ACHN (cell line): Measurements from ENCODE around the gene ARHGEF10L.

Experiments used
- DNase-seq: peaks from one replicate; pipeline ENCODE4 v3.0.0-alpha.2; 2015
- in situ Hi-C: cut with HindIII; loops from 2 replicates; pipeline ENCODE4 v1.10.0; 2017; ENCODE audit warnings: low sequenced_read_pairs, low pct_ligation_motif_present, low pct_unique_long_range_greater_than_20kb

The ARHGEF10L gene

DNA sequence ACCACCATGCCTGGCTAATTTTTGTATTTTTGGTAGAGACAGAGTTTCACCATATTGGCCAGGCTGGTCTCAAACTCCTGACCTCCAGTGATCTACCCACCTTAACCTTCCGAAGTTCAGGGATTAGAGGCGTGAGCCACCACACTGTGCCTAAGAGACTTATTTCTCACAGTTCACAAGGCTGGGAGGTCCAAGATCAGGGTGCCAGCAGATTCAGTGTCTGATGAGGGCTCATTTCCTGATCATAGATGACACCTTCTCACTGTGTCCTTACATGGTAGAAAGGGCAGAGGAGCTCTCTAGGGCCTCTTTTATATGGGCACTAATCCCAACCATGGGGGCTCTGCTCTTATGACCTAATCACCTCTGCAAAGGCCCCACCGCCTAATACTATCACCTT lies 58.8 kb downstream of the ARHGEF10L start:
- in situ Hi-C loops = no loop called here
- DNase-seq = no peak

DNA sequence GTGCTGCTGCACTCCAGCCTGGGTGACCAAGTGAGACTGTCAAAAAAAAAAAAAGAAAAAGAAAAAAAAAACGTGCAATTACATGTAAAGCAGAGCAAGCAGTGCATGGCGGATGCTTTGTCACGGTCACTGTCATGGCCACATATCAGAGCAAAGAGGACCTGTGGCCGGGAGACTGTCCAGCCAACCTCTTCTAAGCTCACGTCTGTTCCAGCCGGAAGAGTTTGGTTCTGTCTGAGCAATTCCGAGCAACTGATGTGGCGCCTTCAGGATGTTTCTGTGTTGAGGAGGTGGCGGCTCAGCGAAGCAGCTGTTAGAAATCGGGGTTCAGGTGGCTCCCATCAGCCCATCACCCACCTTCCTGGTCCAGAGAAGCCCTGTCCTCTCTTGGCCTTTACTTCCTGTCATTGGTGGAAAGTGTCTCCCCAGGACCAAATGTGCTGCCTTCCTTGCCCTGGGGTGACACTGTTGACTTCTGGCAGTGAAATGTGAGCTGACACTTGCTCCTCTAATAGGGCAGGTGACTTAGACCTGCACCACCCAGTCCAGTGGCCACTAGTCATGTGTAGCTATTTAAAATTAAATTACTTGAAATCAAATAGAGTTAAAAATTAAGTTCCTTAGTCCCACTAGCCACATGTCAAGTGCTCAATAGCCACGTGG lies 59.9 kb downstream of the ARHGEF10L start:
- in situ Hi-C loops = no loop called here
- DNase-seq = no peak

DNA sequence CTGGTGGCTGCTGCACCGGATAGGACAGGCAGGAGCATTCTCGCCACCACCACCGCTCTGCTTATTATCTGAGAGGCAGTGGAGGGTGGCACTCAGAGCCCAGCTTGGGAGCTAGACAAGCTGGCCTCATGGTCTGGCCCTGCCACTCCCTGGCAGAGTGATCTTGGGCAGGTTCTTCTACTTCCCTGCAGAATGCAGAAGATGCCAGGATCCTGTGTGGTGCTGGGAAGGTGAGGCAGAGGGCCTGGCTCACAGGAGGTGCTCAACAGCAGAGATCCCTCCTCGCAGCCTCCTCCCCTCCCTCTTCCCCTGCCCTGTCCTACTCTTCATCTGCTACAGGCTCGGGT lies 60.4 kb downstream of the ARHGEF10L start:
- no peak for DNase-seq
- in situ Hi-C loops = no loop called here

DNA sequence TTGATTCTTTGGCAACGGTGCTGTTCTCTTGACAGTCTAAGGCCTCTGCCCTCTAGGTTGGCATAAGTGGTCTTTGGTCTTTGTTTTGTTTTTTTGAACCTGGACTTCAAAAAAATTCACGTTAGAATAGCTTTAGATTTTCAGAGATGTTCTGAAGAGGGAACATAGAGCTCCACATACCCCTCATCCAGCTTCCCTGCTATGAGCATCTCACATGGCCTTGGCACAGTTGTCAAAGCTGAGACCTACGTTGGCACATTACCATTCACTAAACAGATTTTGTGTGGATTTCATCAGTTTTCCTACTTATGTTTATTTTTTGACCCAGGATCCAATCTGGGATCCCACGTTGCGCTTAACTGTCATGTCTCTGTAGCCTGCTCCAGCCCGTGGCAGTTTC lies 60.8 kb downstream of the ARHGEF10L start:
- DNase-seq = no peak
- in situ Hi-C loops = no loop called here

DNA sequence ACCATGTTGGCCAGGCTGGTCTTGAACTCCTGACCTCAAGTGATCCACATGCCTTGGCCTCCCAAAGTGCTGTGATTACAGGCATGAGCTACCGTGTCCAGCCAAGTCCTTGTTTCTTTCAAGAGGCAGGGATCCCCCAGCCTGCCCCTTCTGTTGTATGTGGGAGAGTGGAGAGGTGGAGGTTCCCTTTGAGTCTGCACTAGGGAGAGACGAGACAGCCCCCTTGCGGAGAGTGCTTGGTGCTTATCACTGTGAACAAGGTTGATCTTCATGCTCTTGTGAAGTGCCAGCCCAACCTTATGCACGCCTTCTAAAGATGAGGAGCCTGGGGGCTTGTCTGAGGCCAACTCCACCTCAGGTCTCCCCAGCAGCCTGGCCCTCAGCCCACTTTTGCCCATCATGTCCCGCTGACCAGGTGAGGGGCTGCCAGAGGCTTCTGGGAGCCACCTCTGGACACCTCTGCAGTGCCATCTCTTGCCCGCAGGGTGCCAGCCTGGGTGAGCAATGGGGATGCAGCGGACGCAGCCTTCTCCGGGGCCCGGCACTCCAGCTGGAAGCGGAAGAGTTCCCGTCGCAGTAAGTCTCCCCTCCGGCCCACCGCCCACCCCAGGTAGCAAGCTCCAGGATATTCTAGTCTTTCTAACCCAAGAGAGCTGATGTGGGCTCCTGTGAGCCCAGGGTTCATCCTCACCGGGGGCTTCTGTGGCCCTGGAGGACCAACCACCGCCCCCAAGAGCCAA lies 62.3 kb downstream of the ARHGEF10L start:
- DNase-seq = no peak
- in situ Hi-C loops = no loop called here

DNA sequence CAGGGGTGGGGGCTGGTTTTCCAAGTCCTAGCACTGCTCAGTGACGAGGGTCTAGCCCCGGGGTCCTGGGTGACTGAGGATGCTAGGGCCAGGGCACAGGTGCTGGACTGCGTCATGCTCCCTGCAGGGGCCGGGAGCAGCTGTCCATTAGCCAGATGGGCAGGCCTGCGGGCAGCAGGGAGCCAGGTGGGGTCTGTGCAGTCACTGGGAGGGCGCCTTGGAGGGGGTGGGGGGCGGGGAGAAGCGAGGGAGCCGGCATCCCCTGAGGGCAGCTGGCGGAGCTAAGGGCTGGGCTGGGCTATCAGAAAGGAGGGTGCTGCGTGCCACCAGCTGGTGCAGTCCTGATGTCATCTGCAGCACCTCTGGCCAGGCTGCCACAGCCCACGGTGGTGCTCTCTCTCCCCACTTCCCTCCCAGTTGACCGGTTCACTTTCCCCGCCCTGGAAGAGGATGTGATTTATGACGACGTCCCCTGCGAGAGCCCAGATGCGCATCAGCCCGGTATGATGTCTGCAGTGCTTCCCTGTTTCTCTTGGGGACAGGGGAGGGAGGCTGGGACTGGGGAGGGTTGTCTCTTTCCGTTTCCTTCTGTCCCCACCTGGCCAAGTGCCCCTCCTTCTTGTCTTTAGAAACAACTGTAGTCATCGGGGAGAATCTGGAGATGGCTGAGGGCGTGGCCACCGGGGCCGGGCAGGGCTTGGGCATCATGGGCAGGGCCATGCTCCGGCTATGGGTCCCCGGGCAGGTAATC lies 63.8 kb downstream of the ARHGEF10L start:
- in situ Hi-C loops = no loop called here
- DNase-seq = no peak

DNA sequence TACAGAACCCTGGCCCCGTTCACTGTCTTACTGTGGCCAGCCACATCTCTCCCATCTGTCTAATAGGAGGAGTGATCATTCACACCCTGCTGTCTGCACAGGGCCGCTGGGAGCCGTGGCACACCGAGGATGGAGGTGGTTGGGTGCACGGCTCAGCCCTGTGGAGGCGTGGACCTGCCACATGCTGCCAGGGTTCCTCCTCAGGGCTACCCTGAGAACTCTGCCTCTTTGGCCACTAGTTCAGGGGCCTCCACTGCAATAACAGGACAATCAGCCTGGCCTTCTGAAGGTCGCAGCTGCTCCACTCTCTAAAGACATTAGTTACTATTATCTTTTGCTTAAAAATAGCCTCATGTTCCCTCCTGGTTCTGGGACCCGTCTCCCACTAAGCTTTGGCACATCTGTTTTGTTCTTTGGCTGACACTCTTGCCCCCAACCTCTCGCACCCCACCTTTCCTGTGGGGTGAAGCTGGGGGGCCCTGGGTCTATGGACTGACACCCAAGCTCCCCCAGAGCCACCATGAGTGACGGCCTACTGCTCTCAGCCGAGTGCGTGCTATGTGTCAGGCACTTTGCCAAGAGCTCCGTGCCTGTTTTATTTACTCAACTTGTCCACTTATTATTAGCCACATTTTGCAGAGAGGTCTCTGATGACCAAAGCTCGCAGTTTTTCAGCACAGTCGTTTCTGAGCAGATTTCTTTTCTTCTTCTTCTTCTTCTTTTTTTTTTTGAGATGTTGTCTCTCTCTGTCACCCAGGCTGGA lies 66.3 kb downstream of the ARHGEF10L start:
- in situ Hi-C loops = no loop called here

DNA sequence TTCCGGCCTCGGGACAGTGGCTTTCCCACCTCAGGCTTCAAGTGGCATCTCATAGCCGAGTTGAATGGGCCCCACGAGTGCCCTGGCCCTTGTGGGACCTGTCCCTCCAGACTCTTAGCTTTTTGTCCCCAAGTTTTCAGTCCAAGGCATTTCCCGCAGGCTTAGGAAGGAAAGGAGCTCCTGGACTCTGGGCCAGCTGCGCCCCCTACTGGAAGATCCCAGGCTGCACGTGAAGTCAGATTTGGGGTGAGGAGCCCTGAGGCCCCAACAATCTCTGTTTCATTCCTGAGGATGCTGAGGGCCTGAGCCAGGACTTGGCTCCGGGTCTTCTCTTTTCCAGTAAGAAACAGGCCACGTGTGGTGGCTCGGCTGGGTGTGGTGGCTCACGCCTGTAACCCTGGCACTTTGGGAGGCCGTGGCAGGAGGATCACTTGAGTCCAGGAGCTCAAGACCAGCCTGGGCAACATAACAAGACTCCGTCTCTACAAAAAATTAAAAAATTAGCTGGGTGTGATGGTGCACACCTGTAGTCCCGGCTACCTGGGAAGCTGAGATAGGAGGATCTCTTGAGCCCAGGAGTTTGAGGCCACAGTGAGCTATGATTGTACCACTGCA lies 67.4 kb downstream of the ARHGEF10L start:
- peak; percentile 66 for DNase-seq
- in situ Hi-C loops = no loop called here

More for the DNA sequence above, 66.3 kb downstream of the ARHGEF10L start:
- DNase-seq = no peak

DNA sequence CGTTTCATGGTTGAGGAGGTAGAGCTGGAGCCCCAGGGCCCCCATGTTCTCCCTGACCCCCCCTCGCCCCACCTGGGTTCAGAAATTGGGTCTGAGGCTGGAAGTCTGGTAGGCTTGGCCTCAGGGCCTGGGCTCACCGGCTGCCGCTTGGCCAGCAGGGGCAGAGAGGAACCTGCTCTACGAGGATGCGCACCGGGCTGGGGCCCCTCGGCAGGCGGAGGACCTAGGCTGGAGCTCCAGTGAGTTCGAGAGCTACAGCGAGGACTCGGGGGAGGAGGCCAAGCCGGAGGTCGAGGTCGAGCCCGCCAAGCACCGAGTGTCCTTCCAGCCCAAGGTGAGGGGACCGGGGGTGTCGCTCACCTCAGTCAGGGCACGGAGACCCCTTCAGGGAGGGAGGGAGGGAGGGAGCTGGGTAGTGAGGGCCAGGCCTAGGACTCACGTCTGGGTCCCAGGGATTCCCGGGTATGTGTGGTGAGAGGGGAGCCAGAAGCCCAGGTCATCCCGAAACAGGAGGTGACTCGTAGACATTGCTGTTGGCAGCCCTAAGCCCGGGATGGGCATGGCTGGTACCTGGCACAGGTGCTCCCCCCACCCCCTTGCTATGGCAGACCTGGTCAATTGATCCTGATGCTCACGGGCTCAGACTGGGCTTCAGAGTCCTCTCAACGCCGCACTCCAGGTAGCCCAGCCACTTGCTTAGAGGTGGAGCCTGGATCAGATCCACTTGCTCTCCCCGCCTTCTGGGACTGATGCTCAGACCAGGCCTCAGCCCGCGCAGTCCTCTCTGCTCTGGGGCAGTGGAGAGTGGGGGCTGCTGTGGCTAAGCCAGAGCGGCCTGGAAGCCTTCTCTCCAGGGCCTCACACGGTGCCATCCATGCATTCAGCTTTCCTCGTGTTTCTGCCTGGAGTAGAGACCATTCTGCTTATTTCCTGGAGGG lies 68.4 kb downstream of the ARHGEF10L start:
- no peak for DNase-seq
- in situ Hi-C loops = no loop called here

DNA sequence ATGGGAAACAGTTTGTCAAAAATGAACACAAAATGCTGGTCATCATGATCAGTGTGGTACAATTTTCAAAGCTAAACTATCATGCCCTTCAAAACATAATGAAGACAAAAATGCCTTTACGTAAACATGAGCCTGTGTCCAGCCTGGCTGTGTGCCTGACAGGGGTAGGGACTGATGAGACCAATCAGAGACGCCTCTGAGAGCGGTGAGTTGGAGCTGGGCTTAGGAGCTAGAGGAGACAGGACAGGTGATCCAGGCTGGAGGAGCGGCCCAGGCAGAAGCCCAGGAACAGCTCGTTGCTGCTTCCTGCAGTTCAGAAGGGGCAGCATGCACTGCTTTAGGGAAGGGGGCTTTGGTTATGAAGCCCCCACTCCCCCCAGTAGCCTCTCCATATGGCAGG lies 70.0 kb downstream of the ARHGEF10L start:
- no peak for DNase-seq
- in situ Hi-C loops = no loop called here

DNA sequence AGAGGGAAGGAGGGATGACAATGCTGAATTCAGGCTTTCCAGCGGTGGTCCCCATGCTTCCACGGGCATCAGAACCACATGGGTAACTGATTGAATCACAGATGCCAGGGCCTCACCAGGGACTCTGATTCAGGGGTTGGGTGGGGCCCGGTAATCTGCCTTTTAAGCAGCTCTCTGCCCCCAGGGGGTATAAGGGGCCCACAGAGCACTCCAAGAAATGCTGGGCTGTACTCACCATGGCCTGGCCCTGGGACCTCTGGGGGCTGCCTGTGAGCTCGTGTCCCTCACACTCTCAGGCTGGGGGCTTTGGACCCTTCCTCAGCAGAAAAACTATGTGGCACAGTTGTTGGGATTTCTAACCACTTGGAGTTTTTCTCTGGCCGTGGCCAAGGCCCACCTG lies 70.6 kb downstream of the ARHGEF10L start:
- in situ Hi-C loops = no loop called here
- DNase-seq = no peak

DNA sequence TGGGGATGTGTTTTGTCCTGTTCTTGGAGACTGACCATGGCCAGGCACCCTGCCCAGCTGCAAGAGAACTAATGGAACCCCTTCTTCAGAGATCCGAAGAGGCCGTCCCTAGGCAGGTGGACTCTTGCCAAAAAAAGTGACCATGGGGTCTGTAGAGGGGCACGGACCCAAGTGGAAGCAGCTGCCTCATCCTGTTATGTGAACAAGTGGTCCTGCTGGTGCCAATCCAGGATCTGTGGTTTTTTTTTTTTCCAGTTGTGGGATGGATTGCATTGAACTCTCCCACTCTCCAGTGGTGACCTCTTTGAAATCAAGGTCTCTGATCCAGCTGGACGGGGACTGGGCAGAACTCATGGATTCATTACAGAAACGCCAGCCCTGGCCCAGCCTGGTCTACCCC lies 71.2 kb downstream of the ARHGEF10L start:
- in situ Hi-C loops = no loop called here
- no peak for DNase-seq

DNA sequence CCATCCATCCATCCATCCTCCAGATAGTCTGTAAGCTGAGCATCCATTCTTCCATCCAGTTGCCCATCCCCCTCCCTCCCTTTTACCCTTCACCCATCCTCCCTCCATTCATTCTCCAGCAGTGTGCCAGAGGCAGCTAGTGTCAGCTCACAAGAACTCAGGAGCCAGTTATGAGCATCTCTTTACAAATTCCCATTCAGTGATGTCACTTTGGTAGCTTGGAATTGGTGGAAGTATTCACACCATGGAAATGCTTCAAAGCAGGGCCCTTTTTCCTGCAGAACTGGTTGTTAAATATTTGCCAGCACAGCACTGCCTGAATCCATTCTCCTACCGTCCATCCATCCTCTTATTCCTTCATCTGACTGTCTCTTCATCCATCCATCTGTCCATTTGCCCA lies 72.5 kb downstream of the ARHGEF10L start:
- in situ Hi-C loops = no loop called here
- DNase-seq = peak; percentile 81

DNA sequence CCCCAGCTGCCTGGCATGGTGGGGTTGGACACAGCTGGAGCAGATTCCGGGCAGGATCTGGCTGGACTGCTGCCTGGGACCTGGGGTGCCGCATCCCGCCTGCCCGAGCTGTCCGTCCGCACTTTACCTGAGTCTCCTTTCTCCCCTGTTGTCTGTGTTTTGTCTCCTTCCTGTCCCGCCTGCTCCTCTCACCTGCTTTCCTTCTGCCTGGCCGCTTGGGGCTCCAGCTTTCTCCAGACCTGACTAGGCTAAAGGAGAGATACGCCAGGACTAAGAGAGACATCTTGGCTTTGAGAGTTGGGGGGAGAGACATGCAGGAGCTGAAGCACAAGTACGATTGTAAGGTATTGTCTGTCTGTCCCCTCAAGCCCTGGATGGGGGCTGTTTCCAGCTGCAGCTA lies 73.3 kb downstream of the ARHGEF10L start:
- DNase-seq = no peak
- in situ Hi-C loops = no loop called here

DNA sequence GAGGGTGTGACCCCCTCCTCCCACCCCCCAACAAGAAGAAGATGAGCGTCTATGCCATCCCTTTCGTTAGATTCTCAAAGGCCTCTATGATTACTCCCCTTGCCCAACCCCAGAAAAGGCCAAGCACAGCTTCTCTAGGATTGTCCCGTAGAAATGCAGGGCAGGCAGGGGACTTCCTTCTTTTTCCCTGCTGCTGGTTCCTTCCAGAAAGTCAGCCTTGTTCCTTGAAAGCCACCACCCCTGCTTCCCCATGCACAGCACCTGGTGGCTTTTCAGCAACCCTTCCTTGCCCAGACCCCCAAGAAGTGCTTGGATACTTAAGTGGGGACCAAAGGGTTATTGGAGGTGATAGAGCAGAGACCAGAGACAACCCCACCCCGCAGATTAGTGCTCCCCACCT lies 75.1 kb downstream of the ARHGEF10L start:
- no peak for DNase-seq
- in situ Hi-C loops = no loop called here

DNA sequence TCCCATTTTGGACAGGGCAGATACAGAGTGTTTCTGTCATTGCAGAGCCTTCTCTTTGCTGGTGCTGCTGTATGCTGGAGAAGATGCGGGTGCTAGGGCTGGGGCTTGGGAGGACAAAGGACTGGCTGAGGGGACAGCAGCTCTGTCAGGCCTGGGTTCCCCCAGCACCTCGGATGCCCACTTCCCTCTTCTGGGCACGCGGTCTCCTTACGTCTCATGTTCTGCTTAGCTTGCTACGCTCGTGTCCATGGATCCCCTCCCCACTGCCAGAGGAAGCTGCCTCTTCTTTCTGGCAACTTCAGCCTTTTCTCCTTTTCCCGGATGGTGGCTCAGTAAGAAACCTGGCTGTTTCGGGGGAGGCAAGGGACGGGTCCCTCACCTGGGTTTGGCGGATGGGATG lies 75.7 kb downstream of the ARHGEF10L start:
- in situ Hi-C loops = no loop called here
- no peak for DNase-seq

DNA sequence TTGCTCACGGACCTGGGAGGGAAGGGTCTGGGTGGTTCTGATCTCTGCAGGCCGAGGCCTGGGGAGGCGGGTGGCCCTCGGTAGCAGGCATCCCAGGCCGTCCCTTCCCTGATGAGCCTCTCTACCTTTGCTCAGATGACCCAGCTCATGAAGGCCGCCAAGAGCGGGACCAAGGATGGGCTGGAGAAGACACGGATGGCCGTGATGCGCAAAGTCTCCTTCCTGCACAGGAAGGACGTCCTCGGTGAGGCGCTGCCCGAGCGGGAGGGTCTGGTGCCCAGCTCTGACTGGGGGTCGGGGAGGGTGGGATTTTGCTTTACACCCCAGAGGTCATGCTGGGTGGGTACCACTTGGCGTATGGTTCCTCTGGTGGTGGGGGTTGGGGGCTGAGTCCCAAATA lies 76.5 kb downstream of the ARHGEF10L start:
- no peak for DNase-seq

More for the DNA sequence above, 76.5 kb downstream of the ARHGEF10L start:
- in situ Hi-C loops = no loop called here
